Left renal cortex interstitium (tissue), 4 donors: ENCODE results near the gene VPS9D1. TPM values are rescaled to one million over a fixed set of nuclear protein-coding genes. Genes with fewer than 3 reads are reported as not detected.
A peak's percentile ranks its signal among the peaks of the same experiment; 100 is the strongest.
"Not testable (repeated sequence)": the region's sequence is repeated elsewhere in the genome, so short reads cannot be mapped to it uniquely, and the experiment has no call there.

Experiments
- DNase-seq, 4 donors: peaks; one replicate each; pipeline ENCODE4 v3.0.0-alpha.2; 2013; ENCODE audit warnings: low read depth in 4 of 4, low spot score in 2 of 4, missing footprints in 1 of 4
- polyA plus RNA-seq, 4 donors: library from polyadenylated mRNA; unstranded; fragments of 120-200 nt; gene quantifications; one replicate each; pipeline ENCODE4 v1.2.1, GENCODE V29; 2013; ENCODE audit not compliant: insufficient read length in 4 of 4

Gene VPS9D1
- polyA plus RNA-seq, 4 donors: 8.7 to 16.3 (median 15.5) TPM

DNA sequence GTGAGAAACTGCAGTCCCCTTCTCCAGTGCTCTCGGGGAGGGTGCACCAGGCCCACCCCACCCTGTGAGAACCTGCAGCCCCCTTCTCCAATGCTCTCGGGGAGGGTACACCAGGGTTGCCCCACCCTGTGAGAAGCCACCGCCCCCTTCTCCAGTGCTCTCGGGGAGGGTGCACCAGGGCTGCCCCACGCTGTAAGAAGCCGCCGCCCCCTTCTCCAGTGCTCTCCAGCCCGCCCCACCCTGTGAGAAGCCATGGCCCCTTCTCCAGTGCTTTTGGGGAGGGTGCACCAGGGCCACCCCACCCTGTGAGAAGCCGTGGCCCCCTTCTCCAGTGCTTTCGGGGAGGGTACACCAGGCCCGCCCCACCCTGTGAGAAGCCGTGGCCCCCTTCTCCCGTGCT lies 50.9 kb downstream of the VPS9D1 start:
- no peak for DNase-seq

DNA sequence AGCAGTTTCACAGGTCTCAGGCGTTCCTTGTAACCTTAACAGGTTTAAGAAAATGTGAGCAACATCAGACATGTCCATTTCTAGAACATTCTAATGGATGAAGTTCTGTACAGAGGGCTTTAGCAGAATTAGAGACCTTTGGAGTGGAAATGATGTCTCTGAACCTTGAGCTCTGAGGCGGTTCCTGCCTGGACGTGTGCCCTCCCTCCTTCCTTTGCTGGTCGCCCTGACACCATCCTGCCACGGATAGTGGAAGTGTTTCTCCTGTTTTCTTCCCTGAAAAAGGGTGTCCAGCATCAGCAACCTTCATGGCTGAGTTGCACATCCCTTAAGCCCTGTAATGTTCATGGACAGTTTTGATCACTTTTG lies 51.9 kb downstream of the VPS9D1 start:
- DNase-seq: no peak

DNA sequence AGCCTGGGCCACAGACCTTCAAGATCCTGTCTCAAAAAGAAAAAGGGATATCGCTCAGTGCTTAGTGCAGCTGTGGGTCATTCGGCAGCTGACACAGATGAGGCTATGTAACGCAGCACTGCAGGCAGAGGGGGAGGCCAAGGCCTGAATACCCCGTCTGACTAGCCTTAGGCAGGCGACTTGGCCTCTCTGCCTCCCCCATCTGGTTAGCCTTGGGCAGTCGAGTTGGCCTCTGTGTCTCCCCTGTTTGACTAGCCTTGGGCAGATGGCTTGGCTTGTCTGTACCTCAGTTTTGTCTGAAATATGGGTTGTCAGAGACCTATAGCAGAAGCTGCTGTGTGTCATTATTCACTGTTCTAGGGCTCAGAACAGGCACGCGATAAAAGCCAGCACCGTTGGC lies 53.1 kb downstream of the VPS9D1 start:
- no peak for DNase-seq

- DNase-seq: not testable (repeated sequence)
Measured at GRCh38 chr16:89667000-89667399, 53.7 kb downstream of the VPS9D1 start.

GRCh38 chr16:89664238-89664637 lies 56.5 kb downstream of the VPS9D1 start:
- DNase-seq: not testable (repeated sequence)

DNA sequence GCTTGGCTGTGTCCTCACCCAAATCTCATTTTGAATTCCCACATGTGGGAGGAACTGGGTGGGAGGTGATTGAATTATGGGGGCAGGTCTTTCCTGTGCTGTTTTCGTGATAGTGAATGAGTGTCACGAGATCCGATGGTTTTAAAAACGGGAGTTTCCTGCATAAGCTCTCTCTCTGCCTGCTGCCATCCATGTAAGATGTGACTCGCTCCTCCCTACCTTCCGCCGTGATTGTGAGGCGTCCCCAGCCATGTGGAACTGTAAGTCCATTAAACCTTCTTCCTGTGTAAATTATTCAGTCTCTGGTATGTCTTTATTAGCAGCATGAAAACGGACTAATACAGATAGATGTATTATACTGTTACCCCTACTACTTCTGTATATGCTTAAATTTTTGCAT lies 59.5 kb downstream of the VPS9D1 start:
- no peak for DNase-seq

GRCh38 chr16:89660146-89660545 lies 60.6 kb downstream of the VPS9D1 start:
- DNase-seq: no peak

- peak in 1 of 4 donors; percentile 15 for DNase-seq
Measured at GRCh38 chr16:89658221-89658879, 62.3 kb downstream of the VPS9D1 start.

GRCh38 chr16:89657442-89658220 lies 63.1 kb downstream of the VPS9D1 start, which contains the start of the genes CHMP1A and SPATA33:
TSS of gene CHMP1A (minus strand) at chr16:89657708. CDS start at chr16:89657588, 120 bp downstream.
TSS of gene SPATA33 (plus strand) at chr16:89657836. CDS start at chr16:89657912, 76 bp downstream.
- DNase-seq: peak; percentile 71 to 82 (median 80)

Other genes starting within 250 kb of the VPS9D1 start
- 100 to 1,000 TPM in 2 of 4 donors, 10 to 100 TPM in 2; 80.8 to 129 (median 102) TPM for gene ANKRD11, start 230.3 kb downstream of the VPS9D1 start, polyA plus RNA-seq
- gene SPG7, start 212.5 kb downstream of the VPS9D1 start, polyA plus RNA-seq: 100 to 1,000 TPM in 2 of 4 donors, 10 to 100 TPM in 2; 80.0 to 142 (median 110) TPM
- gene RPL13, start 160.2 kb downstream of the VPS9D1 start, polyA plus RNA-seq: 1,000 to 10,000 TPM; 1,722 to 3,231 (median 2,380) TPM
- gene CPNE7, start 145.1 kb downstream of the VPS9D1 start, polyA plus RNA-seq: 1 to 10 TPM; 1.9 to 6.4 (median 5.0) TPM
- 10 to 100 TPM; 24.5 to 51.1 (median 41.6) TPM for gene DPEP1, start 107.3 kb downstream of the VPS9D1 start, polyA plus RNA-seq
- gene CHMP1A, start 63.2 kb downstream of the VPS9D1 start, polyA plus RNA-seq: 10 to 100 TPM; 69.0 to 96.4 (median 85.2) TPM
- 10 to 100 TPM; 13.9 to 16.6 (median 15.6) TPM for gene SPATA33, start 63.1 kb downstream of the VPS9D1 start, polyA plus RNA-seq
- 100 to 1,000 TPM in 2 of 4 donors, 10 to 100 TPM in 2; 87.1 to 165 (median 121) TPM for gene CDK10, start 34.2 kb downstream of the VPS9D1 start, polyA plus RNA-seq
- gene SPATA2L, start 19.2 kb downstream of the VPS9D1 start, polyA plus RNA-seq: 1 to 10 TPM; 5.3 to 9.8 (median 8.2) TPM
- 10 to 100 TPM; 20.9 to 39.6 (median 29.8) TPM for gene ZNF276, start 639 bp upstream of the VPS9D1 start, polyA plus RNA-seq
- 10 to 100 TPM; 15.6 to 56.3 (median 33.0) TPM for gene FANCA, start 95.7 kb upstream of the VPS9D1 start, polyA plus RNA-seq
- 10 to 100 TPM in 3 of 4 donors, 1 to 10 TPM in 1; 9.5 to 22.5 (median 14.2) TPM for gene SPIRE2, start 107.6 kb upstream of the VPS9D1 start, polyA plus RNA-seq
- gene TCF25, start 152.7 kb upstream of the VPS9D1 start, polyA plus RNA-seq: 100 to 1,000 TPM; 123 to 176 (median 148) TPM
- 1 to 10 TPM; 2.1 to 8.5 (median 5.4) TPM for gene MC1R, start 198.0 kb upstream of the VPS9D1 start, polyA plus RNA-seq
- gene TUBB3, start 202.4 kb upstream of the VPS9D1 start, polyA plus RNA-seq: 10 to 100 TPM in 3 of 4 donors, 1 to 10 TPM in 1; 9.0 to 13.7 (median 13.6) TPM
- gene DEF8, start 227.9 kb upstream of the VPS9D1 start, polyA plus RNA-seq: 10 to 100 TPM; 34.8 to 55.4 (median 46.0) TPM